OCI-LY3 (cell line): ENCODE data around the gene DR1.
"Not testable (repeated sequence)": the region's sequence is repeated elsewhere in the genome, so short reads cannot be mapped to it uniquely, and the experiment has no call there.

Experiments used
- H2AFZ ChIP-seq: fragments of 200-600, 300-600 bp; shearing (Covaris generic); 2 replicates; pipeline ENCODE4 v1.6.0; 2014; ENCODE audit warnings: antibody characterized with exemption, low read depth, low read length
- H3K27ac ChIP-seq: fragments of 200-600, 300-600 bp; sonication (generic); 2 replicates; pipeline ENCODE4 v1.5.1; 2014; ENCODE audit warnings: mild to moderate bottlenecking, low read length, moderate library complexity, mixed read lengths
- H3K27me3 ChIP-seq: fragments of 200-600, 300-600 bp; sonication (generic); 2 replicates; pipeline ENCODE4 v1.6.1; 2014; ENCODE audit warnings: low read depth, low read length, mixed read lengths
- H3K36me3 ChIP-seq: fragments of 200-600, 300-600 bp; sonication (generic); replicated peaks from 2 replicates; pipeline ENCODE3; 2014; ENCODE audit warnings: low read depth, low read length, mixed read lengths
- H3K4me1 ChIP-seq: fragments of 300-600, 200-600 bp; sonication (generic); 2 replicates; pipeline ENCODE4 v1.6.1; 2014; ENCODE audit warnings: low read length, mixed read lengths
- H3K4me2 ChIP-seq: fragments of 200-600, 300-600 bp; sonication (generic); 2 replicates; pipeline ENCODE4 v1.6.1; 2014; ENCODE audit warnings: low read length, mixed read lengths
- H3K4me3 ChIP-seq: fragments of 300-600, 200-600 bp; sonication (generic); 2 replicates; pipeline ENCODE4 v1.5.1; 2014; ENCODE audit warnings: antibody characterized with exemption, mild to moderate bottlenecking, low read length, moderate library complexity
- H3K79me2 ChIP-seq: fragments of 300-600, 200-600 bp; shearing (Covaris generic); 2 replicates; pipeline ENCODE4 v1.6.1; 2014; ENCODE audit warnings: mild to moderate bottlenecking, low read length, mixed read lengths
- H3K9ac ChIP-seq: fragments of 300-600, 200-600 bp; shearing (Covaris generic); 2 replicates; pipeline ENCODE4 v1.6.0; 2014; ENCODE audit warnings: mild to moderate bottlenecking, low read length, moderate library complexity
- H3K9me3 ChIP-seq: fragments of 200-600, 300-600 bp; shearing (Covaris generic); 2 replicates; pipeline ENCODE4 v1.6.1; 2014; ENCODE audit warnings: low read length, mixed read lengths; ENCODE audit not compliant: insufficient read depth
- H4K20me1 ChIP-seq: fragments of 200-600, 300-600 bp; sonication (generic); 2 replicates; pipeline ENCODE4 v1.6.1; 2016; ENCODE audit warnings: low read length, mixed read lengths; ENCODE audit not compliant: insufficient read depth
- CTCF ChIP-seq: fragments of 200-600, 300-600 bp; sonication (generic); IDR thresholded peaks from 2 replicates; pipeline ENCODE4 v1.5.1; 2014; ENCODE audit warnings: antibody characterized with exemption, low read length, low read depth
- EZH2phosphoT487 ChIP-seq: fragments of 200-600 bp; shearing (Covaris generic); IDR thresholded peaks from 2 replicates; pipeline ENCODE4 v1.6.1; 2018; ENCODE audit warnings: antibody characterized with exemption, mixed run types, low read depth

The DR1 gene

GRCh38 chr1:93350875-93351274 is 5.2 kb downstream of the DR1 start:
- H3K9me3 ChIP-seq = no peaks in the 10 kb centered on the region
- H3K4me1 ChIP-seq = peaks cover 35% of the 10 kb centered on the region
- H3K27me3 ChIP-seq = no peaks in the 10 kb centered on the region
- H3K9ac ChIP-seq = no peak overlapping the region
- H2AFZ ChIP-seq = no peak overlapping the region
- peaks cover 26% of the 10 kb centered on the region for H3K36me3 ChIP-seq
- peaks cover 63% of the 10 kb centered on the region for H4K20me1 ChIP-seq
- peak overlapping the region; percentile 67 for H3K4me2 ChIP-seq
- no peak for TF ChIP-seq EZH2phosphoT487
- TF ChIP-seq CTCF = no peak
- H3K27ac ChIP-seq = no peak overlapping the region
- no peak overlapping the region for H3K4me3 ChIP-seq
- peaks cover 100% of the 10 kb centered on the region for H3K79me2 ChIP-seq

GRCh38 chr1:93351346-93351745 is 5.6 kb downstream of the DR1 start:
- not testable (repeated sequence) for H3K9ac ChIP-seq, H3K9me3 ChIP-seq, H3K4me3 ChIP-seq, H3K4me2 ChIP-seq, H2AFZ ChIP-seq, H3K27ac ChIP-seq, H3K27me3 ChIP-seq
- H3K79me2 ChIP-seq = peaks cover 100% of the 10 kb centered on the region
- H3K36me3 ChIP-seq = peaks cover 29% of the 10 kb centered on the region
- peaks cover 35% of the 10 kb centered on the region for H3K4me1 ChIP-seq
- H4K20me1 ChIP-seq = peaks cover 63% of the 10 kb centered on the region

- no peak overlapping the region for H3K4me3 ChIP-seq
Measured at GRCh38 chr1:93352376-93352775, 6.7 kb downstream of the DR1 start.

GRCh38 chr1:93353286-93353685 is 7.6 kb downstream of the DR1 start:
- peak overlapping the region; percentile 30; the same call in 1 of the 2 replicates for H3K27ac ChIP-seq
- peak overlapping the region; percentile 41 for H3K4me2 ChIP-seq
- peaks cover 38% of the 10 kb centered on the region for H3K36me3 ChIP-seq
- no peak overlapping the region for H2AFZ ChIP-seq
- TF ChIP-seq EZH2phosphoT487 (no peak), CTCF (no peak)
- H3K79me2 ChIP-seq = peaks cover 100% of the 10 kb centered on the region
- no peaks in the 10 kb centered on the region for H3K9me3 ChIP-seq
- H3K27me3 ChIP-seq = no peaks in the 10 kb centered on the region
- peaks cover 55% of the 10 kb centered on the region for H4K20me1 ChIP-seq
- no peak overlapping the region; the same call in 1 of the 2 replicates for H3K4me3 ChIP-seq
- H3K9ac ChIP-seq = no peak overlapping the region
- peaks cover 43% of the 10 kb centered on the region for H3K4me1 ChIP-seq

More at GRCh38 chr1:93352376-93352775, 6.7 kb downstream of the DR1 start:
- peaks cover 57% of the 10 kb centered on the region for H4K20me1 ChIP-seq
- H3K27ac ChIP-seq = no peak overlapping the region
- H3K36me3 ChIP-seq = peaks cover 33% of the 10 kb centered on the region
- no peaks in the 10 kb centered on the region for H3K27me3 ChIP-seq
- H3K9ac ChIP-seq = no peak overlapping the region
- TF ChIP-seq CTCF (no peak), EZH2phosphoT487 (no peak)
- H2AFZ ChIP-seq = no peak overlapping the region
- H3K4me2 ChIP-seq = no peak overlapping the region
- H3K79me2 ChIP-seq = peaks cover 100% of the 10 kb centered on the region
- peaks cover 35% of the 10 kb centered on the region for H3K4me1 ChIP-seq
- H3K9me3 ChIP-seq = no peaks in the 10 kb centered on the region

- H3K4me1 ChIP-seq = peaks cover 42% of the 10 kb centered on the region
- H3K27me3 ChIP-seq = no peaks in the 10 kb centered on the region
- no peak overlapping the region for H3K4me3 ChIP-seq
- no peak overlapping the region for H3K4me2 ChIP-seq
- peaks cover 55% of the 10 kb centered on the region for H4K20me1 ChIP-seq
- peaks cover 100% of the 10 kb centered on the region for H3K79me2 ChIP-seq
- no peak overlapping the region for H3K9ac ChIP-seq
- no peaks in the 10 kb centered on the region for H3K9me3 ChIP-seq
- H3K27ac ChIP-seq = no peak overlapping the region
- no peak for TF ChIP-seq EZH2phosphoT487
- TF ChIP-seq CTCF = no peak
- H3K36me3 ChIP-seq = peaks cover 47% of the 10 kb centered on the region
- H2AFZ ChIP-seq = no peak overlapping the region
Measured at GRCh38 chr1:93354749-93355148, 9.0 kb downstream of the DR1 start.
